ENCODE measurements around the gene FMR1.

DNA sequence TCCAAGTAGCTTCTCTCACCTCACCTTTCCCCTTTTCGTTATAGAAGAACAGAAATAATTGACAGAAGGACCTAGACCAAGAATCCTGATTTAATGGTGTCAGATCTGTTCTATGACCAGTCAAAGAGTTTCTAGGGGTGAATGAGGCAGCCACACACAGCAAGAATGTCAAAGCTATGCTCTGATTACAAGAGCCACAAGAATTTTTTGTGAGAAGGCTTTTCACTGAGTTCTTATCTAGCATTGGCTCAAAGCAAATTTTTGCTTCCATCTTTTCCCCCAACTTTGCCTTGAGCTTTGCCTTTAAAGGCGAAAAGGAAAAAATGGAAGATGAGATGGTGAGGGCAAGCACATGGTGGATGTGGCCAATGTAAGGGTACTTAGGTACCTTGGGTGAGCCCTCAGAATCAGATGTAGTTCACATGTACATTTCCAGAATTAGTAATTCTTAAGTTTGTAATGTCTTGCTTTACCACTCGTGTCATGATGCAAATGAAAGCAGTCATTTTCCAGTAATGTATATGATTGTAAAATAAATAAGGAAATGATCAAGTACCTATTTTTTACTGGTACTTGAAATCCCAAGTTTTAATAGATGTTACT lies 23.5 kb downstream of the FMR1 start:
- TF ChIP-seq POLR2A (IDR thresholded peaks at IDR 0.05; ENCODE audit: low read length): no peak
- TF ChIP-seq GATA1 (IDR thresholded peaks at IDR 0.05; ENCODE audit: low read depth, low read length): no peak
